Neuronal stem cell (in vitro differentiated cells): ENCODE results near the gene PSMD2.

Source experiments
- DNase-seq: peaks from one replicate; pipeline ENCODE4 v3.0.0-alpha.2; 2013; ENCODE audit warnings: low spot score
- H2AFZ ChIP-seq: one replicate; pipeline ENCODE4 v1.6.1; 2013; ENCODE audit warnings: mild to moderate bottlenecking, low read length, inconsistent platforms
- H2AK5ac ChIP-seq: 2 replicates; pipeline ENCODE4 v1.6.1; 2013; ENCODE audit warnings: low read depth, mild to moderate bottlenecking, inconsistent platforms, low read length, moderate library complexity, mixed read lengths
- H2BK120ac ChIP-seq: 2 replicates; pipeline ENCODE4 v1.6.1; 2013; ENCODE audit warnings: low read depth, mild to moderate bottlenecking, inconsistent platforms, low read length, moderate library complexity, mixed read lengths
- H2BK12ac ChIP-seq: one replicate; pipeline ENCODE4 v1.6.1; 2013; ENCODE audit warnings: low read length, inconsistent platforms
- H2BK15ac ChIP-seq: 2 replicates; pipeline ENCODE4 v1.6.1; 2013; ENCODE audit warnings: mild to moderate bottlenecking, low read length, inconsistent platforms, mixed read lengths
- H2BK5ac ChIP-seq: one replicate; pipeline ENCODE4 v1.6.1; 2013; ENCODE audit warnings: inconsistent platforms, mild to moderate bottlenecking, low read length, moderate library complexity
- H3K14ac ChIP-seq: one replicate; pipeline ENCODE4 v1.6.1; 2013; ENCODE audit warnings: low read length, inconsistent platforms
- H3K18ac ChIP-seq: 2 replicates; pipeline ENCODE4 v1.6.1; 2013; ENCODE audit warnings: low read length, inconsistent platforms
- H3K23ac ChIP-seq: 2 replicates; pipeline ENCODE4 v1.6.1; 2013; ENCODE audit warnings: low read depth, mild to moderate bottlenecking, mixed read lengths, low read length, inconsistent platforms; ENCODE audit not compliant: poor library complexity
- H3K27ac ChIP-seq: replicated peaks from 3 replicates; pipeline ENCODE4 v1.5.1; 2013; ENCODE audit warnings: low read length, inconsistent platforms
- H3K27me3 ChIP-seq, 3 experiments: 2 replicates each; pipeline ENCODE4 v1.6.1; 2013; ENCODE audit warnings: low read length in 3 of 3, mild to moderate bottlenecking in 2 of 3, inconsistent platforms in 1 of 3, low read depth in 1 of 3, mixed read lengths in 1 of 3, moderate library complexity in 1 of 3; ENCODE audit not compliant: control insufficient read depth in 3 of 3, insufficient read depth in 3 of 3
- H3K36me3 ChIP-seq, 2 donors: replicated peaks in 1 of 2; 2 replicates each; pipeline ENCODE4 v1.6.1; 2013; ENCODE audit warnings: low read length in 2 of 2; ENCODE audit not compliant: control insufficient read depth in 2 of 2, insufficient read depth in 2 of 2
- H3K4ac ChIP-seq: 2 replicates; pipeline ENCODE4 v1.6.1; 2013; ENCODE audit warnings: inconsistent platforms, mild to moderate bottlenecking, low read length, moderate library complexity
- H3K4me1 ChIP-seq, 2 donors: 1 replicate in 1 of 2; 2 replicates in 1 of 2; pipeline ENCODE4 v1.6.1; 2013; ENCODE audit warnings: low read length in 2 of 2, low read depth in 1 of 2; ENCODE audit not compliant: control insufficient read depth in 2 of 2, insufficient read depth in 1 of 2
- H3K4me2 ChIP-seq: one replicate; pipeline ENCODE4 v1.6.1; 2013; ENCODE audit warnings: mild to moderate bottlenecking, low read length, inconsistent platforms; ENCODE audit not compliant: insufficient read depth, poor library complexity, severe bottlenecking
- H3K4me3 ChIP-seq, 2 donors: 2 replicates each; pipeline ENCODE4 v1.5.1; 2013; ENCODE audit warnings: low read length in 2 of 2, mild to moderate bottlenecking in 2 of 2, inconsistent platforms in 1 of 2, moderate library complexity in 1 of 2
- H3K79me1 ChIP-seq: one replicate; pipeline ENCODE4 v1.6.1; 2013; ENCODE audit warnings: low read depth, mild to moderate bottlenecking, inconsistent platforms, low read length, moderate library complexity
- H3K9ac ChIP-seq: one replicate; pipeline ENCODE4 v1.6.1; 2013; ENCODE audit warnings: mild to moderate bottlenecking, low read depth, low read length, inconsistent platforms; ENCODE audit not compliant: poor library complexity
- H3K9me3 ChIP-seq, 2 donors: replicated peaks in 1 of 2; 2 replicates each; pipeline versions ENCODE3 to v1.6.1; 2013; ENCODE audit warnings: low read length in 2 of 2, mild to moderate bottlenecking in 2 of 2, inconsistent platforms in 1 of 2, low read depth in 1 of 2, mixed read lengths in 1 of 2, moderate library complexity in 1 of 2; ENCODE audit not compliant: control insufficient read depth in 2 of 2, insufficient read depth in 1 of 2
- H4K8ac ChIP-seq: one replicate; pipeline ENCODE4 v1.6.1; 2013; ENCODE audit warnings: low read depth, mild to moderate bottlenecking, inconsistent platforms, low read length, moderate library complexity
- H4K91ac ChIP-seq: one replicate; pipeline ENCODE4 v1.6.1; 2013; ENCODE audit warnings: low read length, low read depth, mild to moderate bottlenecking, inconsistent platforms; ENCODE audit not compliant: poor library complexity
- WGBS, 2 donors: extraction: QIAGEN DNeasy Blood & Tissue Kit; methylation state at CpG; one replicate each; pipeline ENCODE4 v1.1.7; 2013; ENCODE audit warnings: missing lambda C conversion rate in 2 of 2, mixed read lengths in 1 of 2; ENCODE audit not compliant: insufficient read length in 2 of 2, insufficient replicate concordance in 1 of 2; ENCODE audit errors: extremely low coverage in 2 of 2; 5-methylcytosine and 5-hydroxymethylcytosine counted together

The PSMD2 gene

DNA sequence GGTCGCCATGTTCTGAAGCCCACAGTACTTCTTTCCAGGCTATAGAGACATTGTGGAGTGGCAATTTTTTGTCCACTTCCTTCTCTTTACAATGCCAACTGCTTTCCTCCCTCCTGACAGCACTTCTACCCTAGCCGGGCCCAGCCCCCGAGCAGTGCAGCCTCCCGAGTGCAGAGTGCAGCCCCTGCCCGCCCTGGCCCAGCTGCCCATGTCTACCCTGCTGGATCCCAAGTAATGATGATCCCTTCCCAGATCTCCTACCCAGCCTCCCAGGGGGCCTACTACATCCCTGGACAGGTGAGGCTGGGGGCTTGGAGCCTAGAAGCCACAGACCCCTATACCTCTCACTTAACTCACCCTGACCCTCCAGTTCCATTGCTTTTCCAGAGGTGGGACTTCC, 18.2 kb downstream of the PSMD2 start:
- no peaks in the 10 kb centered on the region for H3K9me3 ChIP-seq
- H2BK5ac ChIP-seq = no peak overlapping the region
- H3K23ac ChIP-seq = no peak overlapping the region
- H3K4me3 ChIP-seq = no peak overlapping the region
- H3K27ac ChIP-seq = no peak overlapping the region
- H3K14ac ChIP-seq = no peak overlapping the region
- H3K36me3 ChIP-seq = peaks cover 36 to 69% of the 10 kb centered on the region in 2 donors
- H3K9ac ChIP-seq = no peak overlapping the region
- no CpG with 5 or more reads among the region's 5 CpGs for WGBS, 2 donors
- H2BK120ac ChIP-seq = no peak overlapping the region
- no peak overlapping the region for H2AFZ ChIP-seq
- no peak overlapping the region for H2BK12ac ChIP-seq
- no peak overlapping the region for H2AK5ac ChIP-seq
- H3K4ac ChIP-seq = no peak overlapping the region
- H3K27me3 ChIP-seq = no peaks in the 10 kb centered on the region
- peaks cover 7% of the 10 kb centered on the region for H3K79me1 ChIP-seq
- H3K4me2 ChIP-seq = no peak overlapping the region
- H4K8ac ChIP-seq = no peak overlapping the region
- H3K4me1 ChIP-seq = peaks cover 7 to 15% of the 10 kb centered on the region in 2 donors
- no peak overlapping the region for H3K18ac ChIP-seq
- H2BK15ac ChIP-seq = no peak overlapping the region
- DNase-seq = no peak
- H4K91ac ChIP-seq = no peak overlapping the region

DNA sequence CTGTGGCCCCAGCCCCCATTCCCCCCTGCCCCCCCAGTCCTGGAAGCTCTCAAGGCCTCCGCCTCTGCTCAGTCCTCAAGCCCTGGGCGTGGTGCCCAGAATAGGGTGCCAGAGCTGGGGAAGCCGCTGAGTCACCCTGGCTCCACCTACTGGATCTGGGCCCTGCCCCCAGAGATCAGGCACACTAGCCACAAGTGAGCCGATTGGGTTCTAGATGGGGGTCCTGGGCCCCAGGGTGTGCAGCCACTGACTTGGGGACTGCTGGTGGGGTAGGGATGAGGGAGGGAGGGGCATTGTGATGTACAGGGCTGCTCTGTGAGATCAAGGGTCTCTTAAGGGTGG, 21.0 kb downstream of the PSMD2 start:
- H3K23ac ChIP-seq = no peak overlapping the region
- H3K27me3 ChIP-seq = no peaks in the 10 kb centered on the region
- H3K4ac ChIP-seq = no peak overlapping the region
- H3K18ac ChIP-seq = no peak overlapping the region
- no peak overlapping the region for H2BK15ac ChIP-seq
- H2BK12ac ChIP-seq = no peak overlapping the region
- no peak overlapping the region for H2BK5ac ChIP-seq
- DNase-seq = no peak
- H2AK5ac ChIP-seq = no peak overlapping the region
- H3K9ac ChIP-seq = no peak overlapping the region
- H3K9me3 ChIP-seq = no peaks in the 10 kb centered on the region
- peaks cover 10% of the 10 kb centered on the region for H3K79me1 ChIP-seq
- H4K91ac ChIP-seq = no peak overlapping the region
- no peak overlapping the region for H3K27ac ChIP-seq
- no peak overlapping the region for H2AFZ ChIP-seq
- H3K36me3 ChIP-seq = peaks cover 63 to 98% of the 10 kb centered on the region in 2 donors
- no peak overlapping the region for H2BK120ac ChIP-seq
- H3K14ac ChIP-seq = no peak overlapping the region
- no peak overlapping the region for H3K4me3 ChIP-seq
- H3K4me2 ChIP-seq = no peak overlapping the region
- no CpG with 5 or more reads among the region's 4 CpGs for WGBS, 2 donors
- no peak overlapping the region for H4K8ac ChIP-seq
- H3K4me1 ChIP-seq = peaks cover 7 to 15% of the 10 kb centered on the region in 2 donors

DNA sequence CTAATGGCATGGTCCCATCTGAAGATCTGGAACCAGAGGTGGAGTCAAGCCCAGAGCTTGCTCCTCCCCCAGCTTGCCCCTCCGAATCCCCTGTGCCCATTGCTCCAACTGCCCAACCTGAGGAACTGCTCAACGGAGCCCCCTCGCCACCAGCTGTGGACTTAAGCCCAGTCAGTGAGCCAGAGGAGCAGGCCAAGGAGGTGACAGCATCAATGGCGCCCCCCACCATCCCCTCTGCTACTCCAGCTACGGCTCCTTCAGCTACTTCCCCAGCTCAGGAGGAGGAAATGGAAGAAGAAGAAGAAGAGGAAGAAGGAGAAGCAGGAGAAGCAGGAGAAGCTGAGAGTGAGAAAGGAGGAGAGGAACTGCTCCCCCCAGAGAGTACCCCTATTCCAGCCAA, 22.6 kb downstream of the PSMD2 start:
- no peak for DNase-seq
- Histone ChIP-seq H3K27me3 (no peaks in the 10 kb centered on the region), H2AFZ (no peak overlapping the region), H3K36me3 (peaks cover 78 to 100% of the 10 kb centered on the region in 2 donors), H4K8ac (no peak overlapping the region), H2BK12ac (no peak overlapping the region), H3K4me3 (no peak overlapping the region), H2BK15ac (no peak overlapping the region), H3K23ac (no peak overlapping the region), H3K18ac (no peak overlapping the region), H2AK5ac (no peak overlapping the region), H3K79me1 (peaks cover 11% of the 10 kb centered on the region), H3K9me3 (no peaks in the 10 kb centered on the region), H3K4me1 (peaks cover 3 to 5% of the 10 kb centered on the region in 2 donors), H2BK5ac (peak overlapping the region; percentile 58), H3K27ac (no peak overlapping the region), H4K91ac (no peak overlapping the region), H3K14ac (no peak overlapping the region), H3K4me2 (no peak overlapping the region), H3K4ac (no peak overlapping the region), H2BK120ac (no peak overlapping the region), H3K9ac (no peak overlapping the region)
- no CpG with 5 or more reads among the region's 5 CpGs for WGBS, 2 donors

GRCh38 chr3:184322731-184323487, 23.9 kb downstream of the PSMD2 start:
- H3K23ac ChIP-seq = peak overlapping the region; percentile 86
- H3K27me3 ChIP-seq = no peaks in the 10 kb centered on the region
- H2BK12ac ChIP-seq = no peak overlapping the region
- no peak overlapping the region for H2BK15ac ChIP-seq
- H2AK5ac ChIP-seq = no peak overlapping the region
- no peak overlapping the region for H2BK5ac ChIP-seq
- H3K27ac ChIP-seq = no peak overlapping the region
- no peak overlapping the region for H3K14ac ChIP-seq
- peaks cover 13% of the 10 kb centered on the region for H3K79me1 ChIP-seq
- H3K9ac ChIP-seq = peak overlapping the region; percentile 39
- H4K8ac ChIP-seq = no peak overlapping the region
- no peak overlapping the region for H3K4me3 ChIP-seq
- no peak overlapping the region for H2AFZ ChIP-seq
- H3K9me3 ChIP-seq = no peaks in the 10 kb centered on the region
- H3K4me2 ChIP-seq = no peak overlapping the region
- no peak overlapping the region for H4K91ac ChIP-seq
- WGBS, 2 donors = no CpG with 5 or more reads among the region's 20 CpGs
- peaks cover 82 to 100% of the 10 kb centered on the region in 2 donors for H3K36me3 ChIP-seq
- no peak overlapping the region for H2BK120ac ChIP-seq
- H3K18ac ChIP-seq = no peak overlapping the region
- no peak for DNase-seq
- peaks cover 0 to 2% of the 10 kb centered on the region in 2 donors for H3K4me1 ChIP-seq
- no peak overlapping the region for H3K4ac ChIP-seq
